ENCODE measurements around the gene PRKCB. TPM values are rescaled to one million over a fixed set of nuclear protein-coding genes. Genes with fewer than 3 reads are reported as not detected.

PRKCB gene
- polyA plus RNA-seq, 1 experiment = not detected

GRCh38 chr16:23979982-23980381, 144.2 kb downstream of the PRKCB start:
- no peak overlapping the region for H3K4me3 ChIP-seq (ENCODE audit: low read depth, low read length)
- POLR2A ChIA-PET = no interaction called here
- no peaks in the 10 kb centered on the region for H3K27me3 ChIP-seq (ENCODE audit: control insufficient read depth, insufficient read depth, low read length)
- TF ChIP-seq CTCF (IDR thresholded peaks at IDR 0.05; ENCODE audit: insufficient read depth, low read depth, low read length) = no peak
- no peaks in the 10 kb centered on the region for H3K36me3 ChIP-seq (ENCODE audit: control insufficient read depth, insufficient read depth, low read length)
- no peak for DNase-seq (ENCODE audit: low read depth)
- CTCF ChIA-PET = no interaction called here

- TF ChIP-seq CTCF (IDR thresholded peaks at IDR 0.05; ENCODE audit: insufficient read depth, low read depth, low read length) = no peak
- Histone ChIP-seq H3K27me3 (ENCODE audit: control insufficient read depth, insufficient read depth, low read length) (no peaks in the 10 kb centered on the region), H3K36me3 (ENCODE audit: control insufficient read depth, insufficient read depth, low read length) (no peaks in the 10 kb centered on the region), H3K4me3 (ENCODE audit: low read depth, low read length) (no peak overlapping the region)
- DNase-seq (ENCODE audit: low read depth) = no peak
- ChIA-PET CTCF (no interaction called here), POLR2A (no interaction called here)
Measured at GRCh38 chr16:23981429-23982399, 145.9 kb downstream of the PRKCB start.

GRCh38 chr16:23986455-23986854, 150.7 kb downstream of the PRKCB start:
- Histone ChIP-seq H3K4me3 (ENCODE audit: low read depth, low read length) (no peak overlapping the region), H3K27me3 (ENCODE audit: control insufficient read depth, insufficient read depth, low read length) (no peaks in the 10 kb centered on the region), H3K36me3 (ENCODE audit: control insufficient read depth, insufficient read depth, low read length) (no peaks in the 10 kb centered on the region)
- no peak for DNase-seq (ENCODE audit: low read depth)
- ChIA-PET CTCF (no interaction called here), POLR2A (no interaction called here)
- TF ChIP-seq CTCF (IDR thresholded peaks at IDR 0.05; ENCODE audit: insufficient read depth, low read depth, low read length) = no peak

DNA sequence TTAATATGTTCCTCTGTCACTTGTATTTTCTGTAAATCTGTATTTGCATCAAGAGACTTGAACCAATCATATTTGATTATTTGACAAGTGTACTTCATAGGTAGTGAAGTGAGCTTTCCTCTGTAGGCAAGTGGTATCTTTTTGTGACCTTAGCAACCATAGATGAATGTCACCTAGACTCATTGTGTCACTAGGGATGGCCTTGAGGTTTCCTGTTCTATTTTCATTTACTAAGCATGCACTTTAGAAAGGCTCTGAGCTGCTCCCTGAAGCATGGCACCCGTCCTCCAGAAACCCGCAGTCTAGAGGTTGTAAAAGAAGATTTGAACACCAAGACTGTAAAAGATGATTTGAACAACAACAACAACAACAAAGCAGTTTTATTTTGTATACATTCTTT, 151.7 kb downstream of the PRKCB start:
- DNase-seq (ENCODE audit: low read depth) = no peak
- no peak for TF ChIP-seq CTCF (IDR thresholded peaks at IDR 0.05; ENCODE audit: insufficient read depth, low read depth, low read length)
- Histone ChIP-seq H3K36me3 (ENCODE audit: control insufficient read depth, insufficient read depth, low read length) (no peaks in the 10 kb centered on the region), H3K27me3 (ENCODE audit: control insufficient read depth, insufficient read depth, low read length) (no peaks in the 10 kb centered on the region), H3K4me3 (ENCODE audit: low read depth, low read length) (no peak overlapping the region)
- POLR2A ChIA-PET = no interaction called here
- CTCF ChIA-PET = no interaction called here

GRCh38 chr16:23990507-23990906, 154.7 kb downstream of the PRKCB start:
- ChIA-PET POLR2A (no interaction called here), CTCF (no interaction called here)
- Histone ChIP-seq H3K27me3 (ENCODE audit: control insufficient read depth, insufficient read depth, low read length) (no peaks in the 10 kb centered on the region), H3K4me3 (ENCODE audit: low read depth, low read length) (no peak overlapping the region), H3K36me3 (ENCODE audit: control insufficient read depth, insufficient read depth, low read length) (no peaks in the 10 kb centered on the region)
- DNase-seq (ENCODE audit: low read depth) = no peak
- no peak for TF ChIP-seq CTCF (IDR thresholded peaks at IDR 0.05; ENCODE audit: insufficient read depth, low read depth, low read length)

Measured in BJ (cell line).